HAP-1 (cell line): ENCODE data around the gene RBM22.

ENCODE experiments used
- DNase-seq, 2 experiments: peaks; one replicate each; pipeline ENCODE4 v3.0.0-alpha.2; 2016 to 2020; ENCODE audit warnings: low spot score in 2 of 2
- H3K27me3 ChIP-seq: fragments of 250-450 bp; sonication (Bioruptor Pico); 2 replicates; pipeline ENCODE4 v1.5.1; 2020; ENCODE audit warnings: low read depth, mild to moderate bottlenecking, moderate library complexity
- H3K36me3 ChIP-seq: fragments of 250-450 bp; sonication (Bioruptor Pico); replicated peaks from 2 replicates; pipeline ENCODE4 v1.5.1; 2020; ENCODE audit warnings: mild to moderate bottlenecking
- H3K4me1 ChIP-seq: fragments of 250-450 bp; sonication (Bioruptor Pico); 2 replicates; pipeline ENCODE4 v1.5.1; 2020; ENCODE audit warnings: mild to moderate bottlenecking
- H3K4me3 ChIP-seq: fragments of 250-450 bp; sonication (Bioruptor Pico); 2 replicates; pipeline ENCODE4 v1.5.1; 2020; ENCODE audit warnings: mild to moderate bottlenecking, moderate library complexity
- H3K9me3 ChIP-seq: fragments of 250-450 bp; sonication (Bioruptor Pico); 2 replicates; pipeline ENCODE4 v1.5.1; 2020; ENCODE audit warnings: mild to moderate bottlenecking, moderate library complexity
- in situ Hi-C: fragments of 300-500 bp; cut with MboI; formaldehyde crosslinking; loops from 3 replicates; pipeline ENCODE4 v1.14.3; 2020; ENCODE audit warnings: low sequenced_read_pairs, inconsistent platforms, mixed read lengths

Gene RBM22

GRCh38 chr5:150653762-150654556 is 46.9 kb downstream of the RBM22 start:
- Histone ChIP-seq H3K9me3 (no peaks in the 10 kb centered on the region), H3K36me3 (no peaks in the 10 kb centered on the region), H3K27me3 (no peaks in the 10 kb centered on the region), H3K4me3 (no peak overlapping the region), H3K4me1 (peaks cover 5% of the 10 kb centered on the region)
- in situ Hi-C loops = loop anchor here (5.0 to 25.0 kb wide), 2 partner anchors 97 to 192 kb away; no protein-coding TSS in a partner anchor
- DNase-seq = no peak

DNA sequence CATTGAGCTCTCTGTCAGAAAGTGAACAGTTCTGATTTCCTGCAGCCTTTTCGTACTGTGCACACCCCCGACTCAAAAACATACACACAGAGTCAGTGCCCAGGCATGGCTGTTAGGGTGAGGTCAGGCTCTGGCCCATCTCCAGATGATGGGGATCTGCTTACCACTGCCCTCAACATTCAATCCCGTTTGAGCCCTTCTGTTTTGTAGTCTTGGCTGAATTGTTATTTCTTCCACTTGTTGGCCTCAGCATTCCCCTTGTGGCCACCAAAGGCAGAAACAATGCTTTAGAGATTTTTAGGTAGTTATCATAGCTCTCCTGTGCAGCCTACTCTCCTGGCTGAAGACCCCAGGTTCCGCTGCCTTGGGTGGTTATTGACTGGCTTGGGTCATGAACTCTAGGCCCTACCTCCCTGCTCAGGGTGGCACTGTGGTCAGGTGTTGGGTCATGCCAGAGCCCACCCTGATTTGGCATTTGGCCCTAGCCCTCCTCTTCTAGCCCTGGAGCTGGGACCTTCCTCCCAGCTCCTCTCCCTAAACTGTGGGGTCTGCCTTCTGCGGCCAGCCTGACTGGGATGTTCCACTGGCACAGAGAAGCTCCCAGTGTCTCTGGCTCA is 47.6 kb downstream of the RBM22 start:
- no peak for DNase-seq
- H3K4me1 ChIP-seq = peaks cover 5% of the 10 kb centered on the region
- in situ Hi-C loops = loop anchor here (5.0 to 25.0 kb wide), 2 partner anchors 96 to 191 kb away; no protein-coding TSS in a partner anchor
- H3K36me3 ChIP-seq = no peaks in the 10 kb centered on the region
- no peaks in the 10 kb centered on the region for H3K27me3 ChIP-seq
- no peaks in the 10 kb centered on the region for H3K9me3 ChIP-seq
- H3K4me3 ChIP-seq = no peak overlapping the region

GRCh38 chr5:150651924-150652671 is 48.8 kb downstream of the RBM22 start:
- H3K9me3 ChIP-seq = no peaks in the 10 kb centered on the region
- no peak for DNase-seq
- H3K27me3 ChIP-seq = no peaks in the 10 kb centered on the region
- H3K4me3 ChIP-seq = no peak overlapping the region
- H3K36me3 ChIP-seq = no peaks in the 10 kb centered on the region
- in situ Hi-C loops = loop anchor here (5.0 to 25.0 kb wide), 2 partner anchors 95 to 190 kb away; no protein-coding TSS in a partner anchor
- H3K4me1 ChIP-seq = peaks cover 3% of the 10 kb centered on the region

DNA sequence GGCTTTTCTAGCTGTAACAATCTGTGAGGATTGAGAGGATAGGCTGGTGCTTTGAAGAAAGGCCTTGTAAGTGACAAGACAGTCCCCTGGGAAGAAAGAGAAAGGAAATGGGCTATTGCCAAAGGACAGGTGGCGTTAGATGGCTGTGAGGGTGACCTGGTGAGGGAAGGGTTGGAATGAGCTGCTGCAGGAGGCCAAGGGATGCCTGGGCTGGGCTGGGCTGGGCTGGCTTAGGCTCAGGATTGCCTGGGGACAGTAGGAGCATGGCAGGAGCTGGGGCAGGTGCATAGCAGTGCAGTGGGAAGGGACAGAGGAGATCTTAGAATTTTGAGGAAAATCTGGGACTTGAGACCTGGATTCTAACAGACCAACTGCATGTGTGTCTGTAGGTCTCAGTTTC is 49.5 kb downstream of the RBM22 start:
- no peaks in the 10 kb centered on the region; the same call in 1 of the 2 replicates for H3K4me1 ChIP-seq
- no peaks in the 10 kb centered on the region for H3K36me3 ChIP-seq
- in situ Hi-C loops = loop anchor here (5.0 to 25.0 kb wide), 2 partner anchors 94 to 189 kb away; no protein-coding TSS in a partner anchor
- DNase-seq = no peak
- no peaks in the 10 kb centered on the region for H3K9me3 ChIP-seq
- no peaks in the 10 kb centered on the region for H3K27me3 ChIP-seq
- H3K4me3 ChIP-seq = no peak overlapping the region

DNA sequence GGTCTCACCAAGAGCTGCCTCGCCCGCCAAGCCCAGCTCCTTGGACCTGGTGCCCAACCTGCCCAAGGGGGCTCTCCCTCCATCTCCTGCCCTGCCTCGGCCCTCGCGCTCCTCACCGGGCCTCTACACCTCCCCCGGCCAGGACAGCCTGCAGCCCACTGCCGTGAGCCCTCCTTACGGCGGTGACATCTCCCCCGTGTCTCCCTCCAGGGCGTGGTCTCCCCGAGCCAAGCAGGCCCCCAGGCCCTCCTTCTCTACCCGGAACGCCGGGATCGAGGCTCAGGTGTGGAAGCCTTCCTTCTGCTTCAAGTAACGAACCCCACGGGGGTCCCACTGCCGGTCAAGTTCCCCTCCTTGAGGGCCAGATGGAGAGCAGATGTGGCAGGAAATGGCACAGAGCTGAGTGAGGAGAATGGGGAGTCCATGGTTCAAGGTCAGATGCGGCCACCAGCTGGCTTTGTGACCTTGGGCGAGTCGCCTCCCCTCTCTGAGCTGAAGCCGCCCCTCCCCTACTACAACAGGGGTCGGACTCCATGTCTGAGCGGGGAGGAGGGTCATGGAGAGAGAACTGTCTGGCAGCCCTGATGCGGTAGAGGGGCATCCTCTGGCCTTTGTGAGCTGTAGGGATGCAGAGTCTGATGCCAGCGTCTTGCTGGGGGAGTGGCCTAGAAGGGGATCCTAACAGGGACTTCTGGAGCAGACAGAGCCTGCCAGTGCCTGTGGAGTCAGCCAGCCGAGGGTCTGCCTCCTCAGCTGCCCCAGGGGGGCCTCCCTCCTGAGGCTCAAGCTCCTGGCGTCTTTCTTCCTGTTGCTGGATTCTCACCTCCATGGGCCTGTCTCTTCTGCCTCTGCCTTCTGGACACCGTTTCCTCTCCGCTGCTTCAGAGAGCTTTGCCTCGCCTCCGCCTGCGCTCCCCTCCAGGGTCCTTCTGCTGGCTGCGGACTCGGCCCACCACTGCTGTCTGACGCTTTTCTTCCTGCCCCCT is 50.5 kb downstream of the RBM22 start:
- no peaks in the 10 kb centered on the region for H3K9me3 ChIP-seq
- no peaks in the 10 kb centered on the region for H3K36me3 ChIP-seq
- H3K4me1 ChIP-seq = peaks cover under 1% of the 10 kb centered on the region
- in situ Hi-C loops = loop anchor here (5.0 to 25.0 kb wide), 2 partner anchors 93 to 188 kb away; no protein-coding TSS in a partner anchor
- no peak overlapping the region for H3K4me3 ChIP-seq
- no peak for DNase-seq
- H3K27me3 ChIP-seq = no peaks in the 10 kb centered on the region

DNA sequence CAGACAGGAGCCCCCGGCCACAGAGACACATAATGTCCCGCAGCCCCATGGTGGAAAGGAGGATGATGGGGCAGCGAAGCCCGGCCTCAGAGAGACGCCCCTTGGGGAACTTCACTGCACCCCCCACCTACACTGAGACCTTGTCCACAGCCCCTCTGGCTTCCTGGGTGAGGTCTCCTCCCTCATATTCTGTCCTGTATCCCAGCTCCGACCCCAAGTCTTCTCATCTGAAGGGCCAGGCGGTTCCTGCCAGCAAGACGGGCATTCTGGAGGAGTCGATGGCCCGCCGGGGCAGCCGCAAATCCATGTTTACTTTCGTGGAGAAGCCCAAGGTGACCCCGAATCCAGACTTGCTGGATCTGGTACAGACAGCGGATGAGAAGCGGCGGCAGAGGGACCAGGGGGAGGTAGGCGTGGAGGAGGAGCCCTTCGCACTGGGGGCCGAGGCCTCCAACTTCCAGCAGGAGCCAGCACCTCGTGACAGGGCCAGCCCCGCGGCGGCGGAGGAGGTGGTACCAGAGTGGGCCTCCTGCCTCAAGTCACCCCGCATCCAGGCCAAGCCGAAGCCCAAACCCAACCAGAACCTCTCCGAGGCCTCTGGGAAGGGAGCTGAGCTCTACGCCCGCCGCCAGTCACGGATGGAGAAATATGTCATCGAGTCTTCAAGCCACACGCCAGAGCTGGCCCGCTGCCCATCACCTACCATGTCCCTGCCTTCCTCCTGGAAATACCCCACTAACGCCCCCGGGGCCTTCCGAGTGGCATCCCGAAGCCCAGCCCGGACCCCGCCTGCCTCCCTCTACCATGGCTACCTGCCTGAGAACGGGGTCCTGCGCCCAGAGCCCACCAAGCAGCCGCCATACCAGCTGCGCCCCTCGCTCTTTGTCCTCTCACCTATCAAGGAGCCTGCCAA is 51.5 kb downstream of the RBM22 start:
- in situ Hi-C loops = loop anchor here (5.0 to 25.0 kb wide), 2 partner anchors 92 to 187 kb away; no protein-coding TSS in a partner anchor
- H3K36me3 ChIP-seq = no peaks in the 10 kb centered on the region

DNA sequence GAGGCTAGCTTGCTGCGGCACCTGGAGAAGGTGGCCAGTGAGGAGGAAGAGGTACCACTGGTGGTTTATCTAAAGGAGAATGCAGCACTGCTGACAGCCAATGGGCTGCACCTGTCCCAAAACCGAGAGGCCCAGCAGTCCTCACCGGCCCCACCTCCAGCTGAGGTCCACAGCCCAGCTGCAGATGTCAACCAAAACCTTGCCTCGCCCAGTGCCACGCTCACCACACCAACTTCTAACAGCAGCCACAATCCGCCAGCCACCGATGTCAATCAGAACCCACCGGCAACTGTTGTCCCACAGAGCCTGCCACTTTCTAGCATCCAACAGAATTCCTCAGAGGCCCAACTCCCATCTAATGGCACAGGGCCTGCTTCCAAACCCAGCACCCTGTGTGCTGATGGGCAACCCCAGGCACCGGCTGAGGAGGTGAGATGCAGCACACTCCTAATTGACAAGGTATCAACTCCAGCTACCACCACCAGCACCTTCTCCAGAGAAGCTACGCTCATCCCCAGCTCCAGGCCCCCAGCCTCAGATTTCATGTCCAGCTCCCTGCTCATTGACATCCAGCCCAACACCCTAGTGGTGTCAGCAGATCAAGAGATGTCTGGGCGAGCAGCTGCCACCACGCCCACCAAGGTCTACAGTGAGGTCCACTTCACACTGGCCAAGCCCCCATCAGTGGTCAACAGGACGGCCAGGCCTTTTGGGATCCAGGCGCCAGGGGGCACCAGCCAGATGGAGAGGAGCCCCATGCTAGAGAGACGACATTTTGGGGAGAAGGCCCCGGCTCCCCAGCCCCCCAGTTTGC is 52.4 kb downstream of the RBM22 start:
- DNase-seq = no peak
- Histone ChIP-seq H3K4me1 (peaks cover 11% of the 10 kb centered on the region), H3K27me3 (no peaks in the 10 kb centered on the region), H3K9me3 (no peaks in the 10 kb centered on the region), H3K4me3 (no peak overlapping the region), H3K36me3 (no peaks in the 10 kb centered on the region)
- in situ Hi-C loops = no loop called here

More for the DNA sequence above, 51.5 kb downstream of the RBM22 start:
- DNase-seq = no peak
- Histone ChIP-seq H3K9me3 (no peaks in the 10 kb centered on the region), H3K4me1 (peaks cover 10% of the 10 kb centered on the region), H3K27me3 (no peaks in the 10 kb centered on the region), H3K4me3 (no peak overlapping the region)

DNA sequence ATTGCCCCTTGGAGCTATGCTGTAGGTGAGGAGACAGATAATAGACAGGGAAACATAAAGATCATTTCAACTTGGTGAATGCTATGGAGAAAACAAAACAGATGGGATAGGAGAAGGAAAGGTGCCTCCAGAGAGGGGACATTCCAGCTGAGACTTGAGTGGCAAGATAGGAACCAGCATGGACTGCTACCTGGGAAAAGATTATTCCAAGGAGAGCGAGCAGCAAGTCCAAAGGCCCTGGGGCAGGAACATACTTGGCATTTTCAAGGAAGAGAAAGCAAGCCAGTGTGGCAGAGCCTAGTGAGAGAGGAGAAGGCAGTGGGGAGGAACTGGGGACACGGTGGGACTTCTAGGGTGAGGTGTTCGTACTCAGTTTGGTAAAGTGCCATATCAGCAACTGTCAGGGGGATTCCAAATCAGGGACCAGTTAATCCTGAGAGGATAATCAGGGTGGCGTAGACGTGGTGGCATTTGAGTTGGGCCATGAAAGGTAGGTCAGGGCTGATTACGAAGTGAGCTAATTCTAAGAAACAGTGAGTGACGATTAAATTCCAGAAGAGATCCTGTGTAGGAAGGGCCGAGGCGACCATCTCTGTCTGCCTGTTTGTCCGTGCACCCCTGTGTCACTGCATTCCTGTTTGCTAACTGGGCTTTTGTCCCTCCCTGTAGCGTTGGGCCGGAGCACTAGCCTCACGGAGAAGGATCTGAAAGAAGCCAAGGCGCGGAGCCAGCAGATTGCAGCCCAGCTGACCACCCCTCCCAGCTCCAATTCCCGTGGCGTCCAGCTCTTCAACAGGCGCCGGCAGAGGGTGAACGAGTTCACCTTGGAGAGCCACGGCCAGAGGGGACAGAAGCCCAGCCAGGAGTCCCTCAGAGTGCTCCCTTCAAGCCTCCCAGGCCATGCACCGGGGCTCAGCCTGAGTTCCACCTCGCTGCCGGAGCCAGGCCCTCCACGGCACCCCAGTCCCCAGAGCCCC is 53.3 kb downstream of the RBM22 start:
- no peak for DNase-seq
- Histone ChIP-seq H3K4me3 (no peak overlapping the region), H3K4me1 (peaks cover 11% of the 10 kb centered on the region), H3K27me3 (no peaks in the 10 kb centered on the region), H3K9me3 (no peaks in the 10 kb centered on the region), H3K36me3 (no peaks in the 10 kb centered on the region)
- in situ Hi-C loops = no loop called here

- peaks cover 11% of the 10 kb centered on the region for H3K4me1 ChIP-seq
- peak; percentile 34 to 81 for DNase-seq
- in situ Hi-C loops = no loop called here
Observed at GRCh38 chr5:150645070-150645700, 55.7 kb downstream of the RBM22 start.

DNA sequence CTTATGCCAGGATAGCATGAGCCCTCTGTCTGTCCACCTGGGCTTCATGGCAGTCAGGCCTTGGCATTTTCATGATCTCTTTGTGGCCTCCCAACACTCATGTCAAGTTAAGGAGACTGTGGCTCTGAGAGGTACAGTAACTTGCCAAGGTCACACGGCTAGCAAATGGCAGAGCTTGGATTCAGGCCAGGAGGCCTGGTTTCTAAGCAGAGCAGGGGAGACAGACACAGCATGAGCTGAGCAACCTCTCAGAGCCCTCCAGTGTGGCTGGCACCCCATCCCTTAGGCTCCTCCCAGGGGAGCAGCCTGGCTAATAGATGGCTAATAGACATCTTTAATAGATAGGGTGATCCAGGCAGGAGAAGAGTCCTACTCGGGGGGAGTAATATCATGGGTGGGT is 56.3 kb downstream of the RBM22 start:
- H3K36me3 ChIP-seq = no peaks in the 10 kb centered on the region
- no peak for DNase-seq
- no peaks in the 10 kb centered on the region for H3K27me3 ChIP-seq
- in situ Hi-C loops = no loop called here
- H3K4me3 ChIP-seq = no peak overlapping the region
- H3K4me1 ChIP-seq = peaks cover 11% of the 10 kb centered on the region
- H3K9me3 ChIP-seq = no peaks in the 10 kb centered on the region

More at GRCh38 chr5:150645070-150645700, 55.7 kb downstream of the RBM22 start:
- H3K9me3 ChIP-seq = no peaks in the 10 kb centered on the region
- H3K27me3 ChIP-seq = no peaks in the 10 kb centered on the region
- H3K4me3 ChIP-seq = no peak overlapping the region
- H3K36me3 ChIP-seq = no peaks in the 10 kb centered on the region
